Raji (cell line): ENCODE results near the gene SALL3.

Experiments used
- POLR2A ChIP-seq: IDR thresholded peaks from 2 replicates; pipeline ENCODE4 v1.6.1; 2011; ENCODE audit warnings: low read depth, low read length, control low read depth; ENCODE audit not compliant: insufficient read depth

Gene SALL3

GRCh38 chr18:78979730-78980278 is at the start of gene SALL3:
TSS of gene SALL3 (plus strand) at chr18:78979818. CDS start at chr18:78980275, 457 bp downstream.
- TF ChIP-seq POLR2A, result no peak

- no peak for TF ChIP-seq POLR2A
Measured at GRCh38 chr18:78932281-78932680, 47.3 kb upstream of the SALL3 start.

- TF ChIP-seq POLR2A, result no peak
Measured at GRCh38 chr18:78934003-78934402, 45.6 kb upstream of the SALL3 start.

- TF ChIP-seq POLR2A, result no peak
Measured at GRCh38 chr18:78934551-78935225, 44.9 kb upstream of the SALL3 start.

DNA sequence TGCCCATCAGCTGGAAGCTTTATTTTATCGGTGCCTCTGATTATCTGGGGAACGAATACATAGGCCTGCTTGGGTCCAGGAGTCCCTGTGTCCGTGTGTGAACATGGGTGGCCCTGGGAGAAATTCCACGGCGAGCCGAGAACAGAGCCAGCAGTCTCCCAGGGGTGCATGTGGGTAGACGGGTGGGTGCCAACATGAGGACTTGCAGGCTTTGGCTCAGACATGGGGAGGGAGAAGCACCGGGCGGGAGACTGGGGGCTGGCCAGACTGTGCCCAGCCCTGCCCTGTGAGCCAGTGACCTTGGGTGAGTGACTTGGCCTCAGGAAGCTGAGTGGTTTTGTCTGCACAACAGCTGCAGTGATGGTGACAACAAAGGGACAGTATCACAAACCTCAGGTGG is 44.2 kb upstream of the SALL3 start:
- no peak for TF ChIP-seq POLR2A

- TF ChIP-seq POLR2A, result no peak
Measured at GRCh38 chr18:78936251-78937005, 43.2 kb upstream of the SALL3 start.

GRCh38 chr18:78937166-78937565 is 42.5 kb upstream of the SALL3 start:
- no peak for TF ChIP-seq POLR2A

DNA sequence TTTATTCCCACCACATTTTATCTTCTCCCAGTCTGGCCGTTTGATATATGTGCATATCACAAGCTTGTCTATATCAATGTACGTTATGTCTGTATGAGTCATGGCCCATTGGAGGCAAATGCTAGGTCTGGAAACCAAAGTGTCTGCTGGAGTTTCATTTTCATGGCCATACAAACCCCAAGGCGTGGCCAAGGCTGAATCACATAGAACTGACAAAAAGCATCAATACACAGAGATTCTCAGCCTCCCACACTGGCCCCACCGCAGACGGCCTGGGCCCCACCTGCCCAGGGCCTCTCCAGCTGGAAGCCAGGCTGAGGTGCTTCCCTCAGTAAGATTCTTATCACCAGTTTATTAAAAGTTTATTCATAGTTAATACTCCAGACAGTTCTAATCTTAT is 40.5 kb upstream of the SALL3 start:
- no peak for TF ChIP-seq POLR2A

- no peak for TF ChIP-seq POLR2A
Measured at GRCh38 chr18:78939734-78940494, 39.7 kb upstream of the SALL3 start.

DNA sequence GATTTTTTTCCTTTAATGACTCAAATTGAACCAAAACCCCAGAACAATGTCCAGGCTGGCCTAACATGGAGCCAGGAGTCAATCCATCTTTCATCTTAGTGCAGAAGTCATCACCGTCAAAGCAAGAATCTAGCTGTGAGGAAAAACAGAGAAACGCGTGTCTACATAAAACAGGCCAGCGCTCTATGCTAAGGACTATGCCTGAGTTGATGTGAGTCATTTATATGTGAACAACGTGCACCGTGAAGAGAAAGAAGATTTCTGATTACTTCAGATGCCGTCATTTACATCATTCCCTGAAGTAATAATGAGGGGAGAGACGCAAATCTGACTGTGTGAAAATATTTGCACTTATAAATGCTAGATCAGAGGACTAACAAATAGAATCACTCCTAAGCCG is 34.0 kb upstream of the SALL3 start:
- no peak for TF ChIP-seq POLR2A

DNA sequence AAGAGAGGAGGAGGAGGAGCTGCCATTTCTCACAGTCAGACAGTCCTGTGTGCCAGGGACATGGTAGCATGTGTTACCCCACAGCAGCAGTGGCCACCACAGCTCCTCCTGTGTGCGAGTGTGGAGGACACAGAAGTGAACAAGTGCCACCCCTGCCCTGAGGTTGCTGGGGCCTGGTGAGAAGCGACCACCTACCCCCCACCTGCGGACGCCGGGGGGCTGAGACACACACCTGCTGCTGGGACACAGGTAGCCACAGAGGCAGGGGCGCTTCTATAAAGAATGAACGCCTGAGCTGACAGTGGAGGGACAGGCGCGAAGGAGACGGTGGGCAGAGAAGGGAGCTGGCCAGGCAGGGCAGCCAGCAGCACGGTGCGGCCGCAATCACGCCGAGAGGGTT is 32.3 kb upstream of the SALL3 start:
- no peak for TF ChIP-seq POLR2A

DNA sequence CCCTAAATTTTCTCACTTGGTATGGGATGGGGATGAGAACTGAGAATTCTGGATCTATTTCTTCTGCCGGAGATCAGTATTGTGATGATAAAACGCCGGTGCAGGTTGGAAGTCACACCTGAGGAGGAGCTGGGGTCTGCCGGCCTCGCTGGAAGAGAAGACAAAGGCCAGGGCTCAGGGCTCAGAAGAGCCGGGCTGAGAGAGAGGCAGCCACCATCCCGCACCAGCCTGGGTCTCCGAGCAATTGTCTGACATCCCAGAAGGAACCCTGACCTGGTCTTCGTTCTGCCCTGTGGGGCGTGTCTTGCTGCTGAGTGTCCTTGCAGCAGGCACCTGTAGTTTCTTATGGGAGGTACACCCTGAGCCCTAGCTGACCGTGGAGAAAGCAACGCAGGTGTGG is 31.4 kb upstream of the SALL3 start:
- TF ChIP-seq POLR2A, result no peak

- no peak for TF ChIP-seq POLR2A
Measured at GRCh38 chr18:78948707-78949106, 30.9 kb upstream of the SALL3 start.

GRCh38 chr18:78949216-78949615 is 30.4 kb upstream of the SALL3 start:
- TF ChIP-seq POLR2A, result no peak

DNA sequence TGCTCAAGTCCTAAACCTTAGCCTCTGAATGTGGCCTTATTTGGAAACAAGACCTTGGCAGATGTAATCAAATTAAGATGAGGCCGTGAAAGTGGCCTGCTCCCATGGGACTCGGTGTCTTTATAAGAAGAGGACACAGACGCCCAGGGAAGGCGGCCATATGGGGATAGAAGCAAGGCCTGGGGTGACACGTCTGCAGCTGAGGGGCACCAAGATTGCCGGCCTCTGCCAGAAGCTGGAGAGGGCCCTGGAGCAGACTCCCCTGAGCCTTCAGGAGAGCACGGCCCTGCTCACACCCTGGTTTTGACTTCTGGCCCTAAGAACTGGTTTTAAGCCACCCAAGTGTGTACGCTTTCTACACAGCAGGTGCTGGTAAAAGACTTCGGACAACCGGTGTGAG is 29.2 kb upstream of the SALL3 start:
- TF ChIP-seq POLR2A, result no peak
